Panc1 (cell line): ENCODE results near the gene POLA1. TPM values are rescaled to one million over a fixed set of nuclear protein-coding genes. Genes with fewer than 3 reads are reported as not detected.

Experiments used
- ATAC-seq: fragments of 200-7000 bp; cut with Tn5 transposase; 2 replicates; pipeline ENCODE4 v1.9.1; 2020; ENCODE audit warnings: mild to moderate bottlenecking, moderate library complexity
- BruUV-seq: library from RNA; stranded (reverse); fragments of 400-500 nt; replicated peaks from 2 replicates; lab custom pipeline; 2021; lab: Mats Ljungman, UMichigan
- CTCF ChIA-PET: fragments of 300-600 bp; sonication (Branson Sonifier 250); formaldehyde crosslinking; loops from one replicate; lab custom pipeline; 2022; ENCODE audit warnings: antibody characterized with exemption; lab: Charles Lee
- POLR2A ChIA-PET: fragments of 300-600 bp; sonication (Branson Sonifier 250); formaldehyde crosslinking; loops from one replicate; lab custom pipeline; 2022; ENCODE audit warnings: antibody characterized with exemption; lab: Charles Lee
- DNase-seq: peaks from one replicate; pipeline ENCODE4 v3.0.0-alpha.2; 2010; ENCODE audit warnings: low read depth, low spot score
- H3K27ac ChIP-seq: 2 replicates; pipeline ENCODE4 v1.5.1; 2011; ENCODE audit warnings: mild to moderate bottlenecking, low read length, inconsistent platforms
- H3K27me3 ChIP-seq: fragments of 200-500 bp; sonication (Bioruptor generic); 2 replicates; pipeline ENCODE4 v1.6.0; 2014; ENCODE audit warnings: low read length, inconsistent platforms; ENCODE audit not compliant: control insufficient read depth, insufficient read depth
- H3K36me3 ChIP-seq: fragments of 200-500 bp; sonication (Bioruptor generic); 2 replicates; pipeline ENCODE4 v1.5.1; 2014; ENCODE audit warnings: inconsistent platforms, mild to moderate bottlenecking, low read length, moderate library complexity; ENCODE audit not compliant: control insufficient read depth, insufficient read depth
- H3K4me1 ChIP-seq: 2 replicates; pipeline ENCODE4 v1.5.1; 2011; ENCODE audit warnings: inconsistent platforms, mild to moderate bottlenecking, low read length, moderate library complexity; ENCODE audit not compliant: control insufficient read depth, insufficient read depth
- H3K4me3 ChIP-seq, 2 experiments: 2 replicates each; pipeline ENCODE4 v1.5.1; 2011 to 2012; ENCODE audit warnings: low read depth in 2 of 2, low read length in 2 of 2, mild to moderate bottlenecking in 2 of 2, inconsistent platforms in 1 of 2, moderate library complexity in 1 of 2
- H3K9me3 ChIP-seq: fragments of 200-500 bp; sonication (Bioruptor generic); 2 replicates; pipeline ENCODE4 v1.5.1; 2014; ENCODE audit warnings: low read depth, mild to moderate bottlenecking, inconsistent platforms, low read length, moderate library complexity; ENCODE audit not compliant: control insufficient read depth, insufficient read depth
- CTCF ChIP-seq: fragments of 450-650 bp; IDR thresholded peaks from 2 replicates; pipeline ENCODE4 v1.5.1; 2017; ENCODE audit warnings: mild to moderate bottlenecking
- POLR2AphosphoS5 ChIP-seq: IDR thresholded peaks from 2 replicates; pipeline ENCODE4 v1.6.1; 2012; ENCODE audit warnings: mild to moderate bottlenecking, low read depth, low read length, moderate library complexity
- REST ChIP-seq, 2 experiments: IDR thresholded peaks; 2 replicates each; pipeline ENCODE4 v1.6.1; 2011 to 2012; ENCODE audit warnings: low read depth in 2 of 2, control low read depth in 1 of 2, low read length in 1 of 2, mild to moderate bottlenecking in 1 of 2, moderate library complexity in 1 of 2; ENCODE audit not compliant: insufficient read depth in 1 of 2
- SIN3A ChIP-seq: IDR thresholded peaks from 2 replicates; pipeline ENCODE4 v1.6.1; 2012; ENCODE audit warnings: low read depth, mild to moderate bottlenecking, low read length, moderate library complexity, borderline replicate concordance; ENCODE audit not compliant: insufficient read depth
- TCF7L2 ChIP-seq: IDR thresholded peaks from 2 replicates; pipeline ENCODE4 v1.6.1; 2011; ENCODE audit warnings: mild to moderate bottlenecking, low read depth, low read length, inconsistent platforms
- in situ Hi-C: cut with HindIII; loops from 2 replicates; pipeline ENCODE4 v1.10.0; 2016; ENCODE audit warnings: low sequenced_read_pairs, low pct_unique_long_range_greater_than_20kb
- intact Hi-C: fragments of 100-400 bp; cut with micrococcal nuclease; formaldehyde crosslinking; loops from one replicate; pipeline ENCODE4 v1.10.0; 2022; ENCODE audit not compliant: unreplicated experiment
- total RNA-seq: library from RNA; stranded (reverse); gene quantifications from one replicate; pipeline ENCODE4 v1.2.1, GENCODE V29; 2021; ENCODE audit not compliant: unreplicated experiment

POLA1 gene
- total RNA-seq, 1 experiment from 2014 or later, result 10.5 TPM

GRCh38 chrX:24718771-24719170 lies 25.1 kb downstream of the POLA1 start:
- no peak for ATAC-seq
- in situ Hi-C loops (no loop called here), intact Hi-C loops (no loop called here)
- DNase-seq, result no peak
- TF ChIP-seq TCF7L2 (no peak), REST (IDR thresholded peaks at IDR 0.05; ENCODE audit: insufficient read depth in 1 of 2, low read depth in 2 of 2, low read length in 1 of 2) (no peak)
- no TSS peak for BruUV-seq
- Histone ChIP-seq H3K27ac (no peak overlapping the region), H3K4me1 (no peaks in the 10 kb centered on the region), H3K36me3 (no peaks in the 10 kb centered on the region; the same call in 1 of the 2 replicates), H3K4me3 (no peak overlapping the region), H3K9me3 (no peaks in the 10 kb centered on the region), H3K27me3 (no peaks in the 10 kb centered on the region)
- POLR2A ChIA-PET, result no interaction called here
- CTCF ChIA-PET, result no interaction called here

- H3K36me3 ChIP-seq, result peaks cover 2% of the 10 kb centered on the region; the same call in 1 of the 2 replicates
- ChIA-PET CTCF (no interaction called here), POLR2A (no interaction called here)
- no peaks in the 10 kb centered on the region for H3K4me1 ChIP-seq
- DNase-seq, result no peak
- ATAC-seq, result no peak
- intact Hi-C loops, result no loop called here
- no peaks in the 10 kb centered on the region for H3K9me3 ChIP-seq
- no peak overlapping the region for H3K4me3 ChIP-seq
- no TSS peak for BruUV-seq
- H3K27me3 ChIP-seq, result no peaks in the 10 kb centered on the region
- H3K27ac ChIP-seq, result no peak overlapping the region
- TF ChIP-seq TCF7L2 (no peak), REST (IDR thresholded peaks at IDR 0.05; ENCODE audit: insufficient read depth in 1 of 2, low read depth in 2 of 2, low read length in 1 of 2) (no peak), CTCF (no peak), POLR2AphosphoS5 (no peak), SIN3A (no peak)
- in situ Hi-C loops, result no loop called here
Measured at GRCh38 chrX:24720036-24720435, 26.3 kb downstream of the POLA1 start.
